Lung (tissue), 12 donors: Measurements from ENCODE around the gene TMED3. TPM values are rescaled to one million over a fixed set of nuclear protein-coding genes. Genes with fewer than 3 reads are reported as not detected.

Experiments
- ATAC-seq: fragments of 200-7000 bp; cut with Tn5 transposase; one replicate; pipeline ENCODE4 v1.9.1; 2020; ENCODE audit warnings: moderate number of reproducible peaks; ENCODE audit not compliant: insufficient read depth, low FRiP score
- DNase-seq, 3 donors: peaks; one replicate each; pipeline ENCODE4 v3.0.0-alpha.2; 2013 to 2017
- H3K27ac ChIP-seq, 2 donors: one replicate each; pipeline ENCODE4 v1.5.1; 2013; ENCODE audit warnings: mild to moderate bottlenecking in 2 of 2, moderate library complexity in 2 of 2, control low read depth in 1 of 2, inconsistent platforms in 1 of 2, low read depth in 1 of 2, low read length in 1 of 2
- H3K27me3 ChIP-seq, 3 donors: one replicate each; pipeline ENCODE4 v1.5.1; 2013; ENCODE audit warnings: low read length in 2 of 3; ENCODE audit not compliant: control insufficient read depth in 3 of 3, insufficient read depth in 3 of 3
- H3K36me3 ChIP-seq, 4 donors: one replicate each; pipeline ENCODE4 v1.5.1; 2013; ENCODE audit warnings: low read length in 4 of 4, mild to moderate bottlenecking in 1 of 4, moderate library complexity in 1 of 4; ENCODE audit not compliant: control insufficient read depth in 4 of 4, insufficient read depth in 4 of 4
- H3K4me1 ChIP-seq, 5 donors: one replicate each; pipeline ENCODE4 v1.5.1; 2013; ENCODE audit warnings: low read length in 5 of 5, mild to moderate bottlenecking in 2 of 5, moderate library complexity in 1 of 5; ENCODE audit not compliant: control insufficient read depth in 5 of 5, insufficient read depth in 5 of 5
- H3K4me3 ChIP-seq: one replicate; pipeline ENCODE4 v1.5.1; 2013; ENCODE audit warnings: mild to moderate bottlenecking, control low read depth, moderate library complexity
- H3K9ac ChIP-seq, 2 donors: one replicate each; pipeline ENCODE4 v1.5.1; 2013; ENCODE audit warnings: low read length in 2 of 2, control low read depth in 1 of 2; ENCODE audit not compliant: insufficient read depth in 1 of 2
- H3K9me3 ChIP-seq, 4 donors: one replicate each; pipeline ENCODE4 v1.5.1; 2013; ENCODE audit warnings: low read length in 3 of 4, mild to moderate bottlenecking in 1 of 4, moderate library complexity in 1 of 4; ENCODE audit not compliant: control insufficient read depth in 4 of 4, insufficient read depth in 3 of 4
- WGBS, 2 donors: extraction: QIAGEN DNeasy Blood & Tissue Kit; methylation state at CpG; one replicate each; pipeline ENCODE4 v1.1.7; 2013; 5-methylcytosine and 5-hydroxymethylcytosine counted together
- polyA plus RNA-seq, 2 donors: library from polyadenylated mRNA; stranded (reverse); fragments of 200-250 nt; gene quantifications; one replicate each; pipeline ENCODE4 v1.2.1, GENCODE V29; 2013
- total RNA-seq, 2 donors: library from RNA; depleted of rRNA in 1 of 2; stranded (reverse); fragments of >200 nt in 1 of 2; gene quantifications; one replicate each; pipeline ENCODE4 v1.2.1, GENCODE V29; 2014 to 2021
- TF ChIP-seq, protein P1 (sequence below): IDR thresholded peaks from 2 replicates; pipeline ENCODE4 v1.5.1; 2012; ENCODE audit warnings: mild to moderate bottlenecking; ENCODE audit errors: control extremely low read depth, extremely low read depth
- donor health status: control.
- donor health status: control.
- donor health status: Bipolar disorder and iron deficiency.
- donor health status: healthy.
- donor health status: DM: yes; HTN: yes; CAD: no.

The TMED3 gene
- total and polyA plus RNA-seq, 4 donors: 45.2 to 88.2 (median 68.9) TPM

GRCh38 chr15:79265987-79266579, 44.8 kb upstream of the TMED3 start:
- no peak overlapping the region for H3K4me3 ChIP-seq
- DNase-seq (no peak), ATAC-seq (no peak)
- H3K36me3 ChIP-seq: no peaks in the 10 kb centered on the region
- H3K9me3 ChIP-seq: no peaks in the 10 kb centered on the region
- 77 to 82% methylated on average over 3 of the region's 3 CpGs for WGBS, 2 donors
- H3K27me3 ChIP-seq: peaks cover 0 to 14% (median 5%) of the 10 kb centered on the region in 3 donors
- no peak overlapping the region for H3K9ac ChIP-seq
- H3K27ac ChIP-seq: no peak overlapping the region
- TF ChIP-seq, protein P1, sequence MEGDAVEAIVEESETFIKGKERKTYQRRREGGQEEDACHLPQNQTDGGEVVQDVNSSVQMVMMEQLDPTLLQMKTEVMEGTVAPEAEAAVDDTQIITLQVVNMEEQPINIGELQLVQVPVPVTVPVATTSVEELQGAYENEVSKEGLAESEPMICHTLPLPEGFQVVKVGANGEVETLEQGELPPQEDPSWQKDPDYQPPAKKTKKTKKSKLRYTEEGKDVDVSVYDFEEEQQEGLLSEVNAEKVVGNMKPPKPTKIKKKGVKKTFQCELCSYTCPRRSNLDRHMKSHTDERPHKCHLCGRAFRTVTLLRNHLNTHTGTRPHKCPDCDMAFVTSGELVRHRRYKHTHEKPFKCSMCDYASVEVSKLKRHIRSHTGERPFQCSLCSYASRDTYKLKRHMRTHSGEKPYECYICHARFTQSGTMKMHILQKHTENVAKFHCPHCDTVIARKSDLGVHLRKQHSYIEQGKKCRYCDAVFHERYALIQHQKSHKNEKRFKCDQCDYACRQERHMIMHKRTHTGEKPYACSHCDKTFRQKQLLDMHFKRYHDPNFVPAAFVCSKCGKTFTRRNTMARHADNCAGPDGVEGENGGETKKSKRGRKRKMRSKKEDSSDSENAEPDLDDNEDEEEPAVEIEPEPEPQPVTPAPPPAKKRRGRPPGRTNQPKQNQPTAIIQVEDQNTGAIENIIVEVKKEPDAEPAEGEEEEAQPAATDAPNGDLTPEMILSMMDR: no peak
- H3K4me1 ChIP-seq: no peaks in the 10 kb centered on the region

- Histone ChIP-seq H3K9me3 (peaks cover 0 to 14% (median 0%) of the 10 kb centered on the region in 4 donors), H3K27me3 (peaks cover 3 to 48% (median 30%) of the 10 kb centered on the region in 3 donors), H3K27ac (no peak within 1 kb of the TSS), H3K9ac (no peak within 1 kb of the TSS), H3K4me1 (no peaks in the 10 kb centered on the region), H3K4me3 (no peak within 1 kb of the TSS), H3K36me3 (no peaks in the 10 kb centered on the region)
- 8 to 9% methylated on average over 46 to 56 of the region's 56 CpGs for WGBS, 2 donors
- TF ChIP-seq, protein P1: no peak
- ATAC-seq (no peak), DNase-seq (no peak)
These were observed 28.3 kb upstream of the TMED3 start, which contains the start of gene ANKRD34C for GRCh38 chr15:79282371-79283251. Gene ANKRD34C, plus strand, starts transcription at chr15:79282722. Its CDS starts 10,563 bp downstream, at chr15:79293285.

DNA sequence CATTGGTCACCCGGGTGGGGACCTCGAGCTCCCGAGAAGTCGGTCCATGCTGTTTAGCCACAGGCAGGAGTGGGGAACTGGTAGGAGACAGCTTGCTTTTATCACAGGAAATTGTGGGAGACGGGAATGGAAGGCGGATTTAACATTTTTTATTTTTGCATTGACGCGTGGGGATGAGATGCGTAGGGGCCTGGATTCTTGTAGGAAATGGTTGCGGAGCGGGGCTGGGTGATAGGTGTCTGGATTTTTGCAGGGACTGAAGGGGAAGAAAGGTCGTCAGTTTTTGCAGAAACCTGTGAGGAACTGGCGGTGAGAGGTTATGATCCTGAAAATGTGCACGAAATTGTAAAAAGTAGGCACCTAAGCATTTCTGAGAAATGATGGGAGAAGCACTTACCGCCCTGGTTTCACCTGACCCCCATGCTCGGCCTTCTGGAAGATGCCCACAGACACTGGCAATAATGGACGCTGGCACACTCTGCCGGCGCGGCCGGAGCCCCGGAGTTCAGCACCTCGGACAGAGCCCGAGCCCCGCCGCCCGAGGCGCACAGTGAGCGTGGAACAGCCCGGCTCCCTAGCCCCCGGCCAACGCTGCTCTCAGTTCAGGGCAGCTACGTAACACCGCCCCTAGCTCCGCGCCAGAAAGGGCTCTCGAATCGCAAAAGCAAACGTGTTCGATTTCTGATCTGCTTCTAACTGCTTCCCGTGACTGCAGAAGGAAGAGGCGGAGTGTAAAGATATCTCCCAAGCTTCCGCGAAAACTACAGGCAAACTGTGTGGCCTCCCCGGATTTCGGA, 27.5 kb upstream of the TMED3 start:
- WGBS, 2 donors: 14% methylated on average over 46 of the region's 46 CpGs
- peaks cover 3 to 48% (median 28%) of the 10 kb centered on the region in 3 donors for H3K27me3 ChIP-seq

More for the DNA sequence above, 27.5 kb upstream of the TMED3 start:
- DNase-seq: peak; percentile 62 to 72 (median 68)
- no peaks in the 10 kb centered on the region for H3K36me3 ChIP-seq
- H3K9ac ChIP-seq: no peak overlapping the region
- TF ChIP-seq, protein P1: no peak
- no peak for ATAC-seq
- H3K27ac ChIP-seq: no peak overlapping the region
- H3K9me3 ChIP-seq: peaks cover 0 to 14% (median 0%) of the 10 kb centered on the region in 4 donors
- H3K4me1 ChIP-seq: no peaks in the 10 kb centered on the region
- H3K4me3 ChIP-seq: no peak overlapping the region
